ENCODE results near the gene MLLT1.

Gene MLLT1

DNA sequence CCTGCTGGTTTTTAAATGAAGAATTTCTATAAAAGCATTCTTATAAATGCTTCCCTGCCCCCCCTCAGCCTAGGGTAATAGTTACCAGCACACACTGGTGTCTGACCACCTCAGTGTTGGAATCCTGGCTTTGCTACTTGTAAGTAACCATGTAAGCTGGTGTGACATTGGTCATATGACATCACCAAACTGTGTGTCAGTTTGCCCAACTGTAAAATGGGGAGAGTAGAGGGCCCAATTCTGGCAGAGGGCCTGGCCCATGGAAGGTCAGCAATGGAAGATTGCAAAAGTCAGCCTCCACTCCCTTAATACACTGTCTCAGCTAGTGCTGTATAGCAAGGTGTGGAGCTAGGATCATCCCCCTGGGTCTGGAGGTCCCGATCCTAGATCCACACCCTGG lies 112.7 kb downstream of the MLLT1 start:
- Histone ChIP-seq H3K27me3 (no peaks in the 10 kb centered on the region), H3K4me1 (no peaks in the 10 kb centered on the region), H3K9me3 (no peaks in the 10 kb centered on the region), H3K36me3 (no peaks in the 10 kb centered on the region), H3K4me3 (ENCODE audit: low read depth, low read length) (no peak overlapping the region)
- TF ChIP-seq, protein P1, sequence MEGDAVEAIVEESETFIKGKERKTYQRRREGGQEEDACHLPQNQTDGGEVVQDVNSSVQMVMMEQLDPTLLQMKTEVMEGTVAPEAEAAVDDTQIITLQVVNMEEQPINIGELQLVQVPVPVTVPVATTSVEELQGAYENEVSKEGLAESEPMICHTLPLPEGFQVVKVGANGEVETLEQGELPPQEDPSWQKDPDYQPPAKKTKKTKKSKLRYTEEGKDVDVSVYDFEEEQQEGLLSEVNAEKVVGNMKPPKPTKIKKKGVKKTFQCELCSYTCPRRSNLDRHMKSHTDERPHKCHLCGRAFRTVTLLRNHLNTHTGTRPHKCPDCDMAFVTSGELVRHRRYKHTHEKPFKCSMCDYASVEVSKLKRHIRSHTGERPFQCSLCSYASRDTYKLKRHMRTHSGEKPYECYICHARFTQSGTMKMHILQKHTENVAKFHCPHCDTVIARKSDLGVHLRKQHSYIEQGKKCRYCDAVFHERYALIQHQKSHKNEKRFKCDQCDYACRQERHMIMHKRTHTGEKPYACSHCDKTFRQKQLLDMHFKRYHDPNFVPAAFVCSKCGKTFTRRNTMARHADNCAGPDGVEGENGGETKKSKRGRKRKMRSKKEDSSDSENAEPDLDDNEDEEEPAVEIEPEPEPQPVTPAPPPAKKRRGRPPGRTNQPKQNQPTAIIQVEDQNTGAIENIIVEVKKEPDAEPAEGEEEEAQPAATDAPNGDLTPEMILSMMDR (IDR thresholded peaks at IDR 0.05; ENCODE audit: low read depth, low read length), result no peak
- no peak for DNase-seq

DNA sequence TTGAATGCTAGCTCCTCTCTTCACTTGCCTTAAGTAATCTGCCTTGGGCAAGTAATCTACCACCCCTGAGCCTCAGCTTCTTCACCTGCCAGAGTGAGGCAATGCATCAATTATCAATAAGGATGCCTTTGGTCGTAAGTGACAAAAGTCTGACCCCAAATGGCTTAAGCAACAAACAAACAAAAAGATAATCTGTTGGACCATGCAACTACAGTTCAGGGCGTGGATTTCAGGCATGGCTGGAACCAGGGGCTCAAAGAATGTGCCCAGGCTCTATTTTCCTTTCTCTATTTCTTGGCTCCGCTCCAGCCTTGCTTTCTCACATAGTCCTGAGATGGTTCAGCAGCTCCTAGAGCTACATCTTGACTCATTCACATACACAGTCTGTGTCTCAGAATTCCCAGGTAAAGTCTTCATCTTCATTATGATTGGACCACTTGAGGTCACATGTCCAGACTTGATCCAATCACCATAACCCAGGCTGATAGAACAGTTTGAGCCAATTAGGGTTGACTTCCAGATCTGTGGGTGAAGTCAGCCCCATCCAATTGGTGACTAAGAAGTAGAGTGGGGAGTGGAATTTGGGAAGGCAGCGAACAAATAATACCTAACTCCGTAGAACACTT lies 114.8 kb downstream of the MLLT1 start:
- no peaks in the 10 kb centered on the region for H3K9me3 ChIP-seq
- TF ChIP-seq, protein P1 (IDR thresholded peaks at IDR 0.05; ENCODE audit: low read depth, low read length), result no peak
- H3K36me3 ChIP-seq, result no peaks in the 10 kb centered on the region
- DNase-seq, result no peak
- no peaks in the 10 kb centered on the region for H3K4me1 ChIP-seq
- no peak overlapping the region for H3K4me3 ChIP-seq (ENCODE audit: low read depth, low read length)
- no peaks in the 10 kb centered on the region for H3K27me3 ChIP-seq

DNA sequence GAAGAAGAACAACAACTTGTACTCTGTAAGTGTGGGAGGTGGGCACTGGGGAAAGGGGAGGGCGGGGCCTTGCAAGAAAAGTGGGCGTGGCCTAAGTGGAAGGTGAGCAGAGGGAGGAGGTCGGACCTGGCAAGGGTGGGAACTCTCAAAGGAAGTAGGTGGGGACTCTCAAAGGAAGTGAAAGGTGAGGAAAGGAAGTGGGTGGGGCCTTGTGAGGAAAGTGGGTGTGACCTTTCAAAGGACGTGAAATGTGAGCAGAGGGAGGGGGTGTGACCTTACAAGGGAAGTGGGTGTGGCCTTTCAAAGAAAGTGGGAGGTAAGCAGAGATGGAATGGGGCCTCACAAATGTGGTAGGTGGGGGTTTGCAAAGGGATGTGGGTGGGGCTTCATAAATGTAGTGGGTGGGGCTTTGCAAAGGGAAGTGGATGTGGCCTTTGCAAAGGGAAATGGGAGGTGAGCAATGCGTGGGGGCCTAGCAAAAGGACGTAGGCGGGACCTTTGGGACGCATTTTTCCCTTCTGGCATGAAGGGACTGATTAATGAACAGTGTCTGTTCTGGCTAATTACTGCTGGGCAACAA lies 118.4 kb downstream of the MLLT1 start:
- H3K27me3 ChIP-seq, result no peaks in the 10 kb centered on the region
- no peaks in the 10 kb centered on the region for H3K9me3 ChIP-seq
- TF ChIP-seq, protein P1 (IDR thresholded peaks at IDR 0.05; ENCODE audit: low read depth, low read length), result no peak
- H3K4me1 ChIP-seq, result no peaks in the 10 kb centered on the region
- no peaks in the 10 kb centered on the region for H3K36me3 ChIP-seq
- DNase-seq, result peak; percentile 16
- no peak overlapping the region for H3K4me3 ChIP-seq (ENCODE audit: low read depth, low read length)

Measured in BE2C (cell line).